Upper lobe of left lung (tissue), 6 donors: ENCODE data around the gene DSG2. TPM values are rescaled to one million over a fixed set of nuclear protein-coding genes. Genes with fewer than 3 reads are reported as not detected.
A peak's percentile ranks its signal among the peaks of the same experiment; 100 is the strongest.

Experiments
- ATAC-seq, 2 donors: fragments of 200-7000 bp; cut with Tn5 transposase; one replicate each; pipeline ENCODE4 v1.9.1; 2022; ENCODE audit warnings: mild to moderate bottlenecking in 2 of 2, moderate library complexity in 2 of 2; ENCODE audit not compliant: low FRiP score in 2 of 2
- DNase-seq, 2 donors: peaks; one replicate each; pipeline ENCODE4 v3.0.0-alpha.2; 2019 to 2020
- H3K27ac ChIP-seq, 4 donors: fragments of 200-600 bp; sonication (generic); one replicate each; pipeline ENCODE4 v1.5.1; 2016 to 2019
- H3K27me3 ChIP-seq, 4 donors: fragments of 200-600 bp; sonication (generic); one replicate each; pipeline ENCODE4 v1.5.1; 2017 to 2019
- H3K36me3 ChIP-seq, 4 donors: fragments of 200-600 bp; sonication (generic); one replicate each; pipeline ENCODE4 v1.5.1; 2016 to 2019
- H3K4me1 ChIP-seq, 4 donors: fragments of 200-600 bp; sonication (generic); one replicate each; pipeline ENCODE4 v1.5.1; 2018 to 2019
- H3K4me3 ChIP-seq, 4 donors: fragments of 200-600 bp; sonication (generic); one replicate each; pipeline ENCODE4 v1.5.1; 2017 to 2019; ENCODE audit warnings: mild to moderate bottlenecking in 2 of 4, moderate library complexity in 1 of 4
- H3K9me3 ChIP-seq, 4 donors: fragments of 200-600 bp; sonication (generic); one replicate each; pipeline ENCODE4 v1.5.1; 2018 to 2019
- EP300 ChIP-seq, 4 donors: sonication (generic); formaldehyde crosslinking; IDR thresholded peaks; one replicate each; pipeline ENCODE4 v1.5.1; 2017; ENCODE audit warnings: antibody characterized with exemption in 4 of 4, control low read depth in 2 of 4
- POLR2A ChIP-seq, 4 donors: fragments of 450-650 bp; IDR thresholded peaks; one replicate each; pipeline ENCODE4 v1.5.1; 2016 to 2017; ENCODE audit warnings: antibody characterized with exemption in 4 of 4, mild to moderate bottlenecking in 2 of 4
- POLR2AphosphoS5 ChIP-seq, 2 donors: sonication (generic); formaldehyde crosslinking; IDR thresholded peaks; one replicate each; pipeline ENCODE4 v1.5.1; 2017; ENCODE audit warnings: antibody characterized with exemption in 2 of 2
- WGBS, 2 donors: methylation state at CpG; one replicate each; pipeline ENCODE4 v1.1.5; 2017 to 2018; 5-methylcytosine and 5-hydroxymethylcytosine counted together
- total RNA-seq, 6 donors: library from RNA; depleted of rRNA in 4 of 6; stranded (reverse); fragments of >200 nt in 4 of 6; gene quantifications; one replicate each; pipeline versions ENCODE4 v1.1.0 to v1.2.1, GENCODE V29; 2016 to 2021
- TF ChIP-seq, protein P1 (sequence below), 6 experiments: fragments of 450-650 bp in 4 of 6; fragments of 200-600 bp in 2 of 6; sonication (generic) in 2 of 6; IDR thresholded peaks; one replicate each; pipeline ENCODE4 v1.5.1; 2016 to 2019; ENCODE audit warnings: antibody characterized with exemption in 6 of 6
- donor health status: DM: no; HTN: no; CAD: no; lungs with moderate emphysema.
- donor health status: DM: no; HTN: yes; CAD: no; lungs with severe emphysema.

Gene DSG2
- total RNA-seq, 6 donors from 2014 or later: 5.2 to 55.4 (median 26.8) TPM

DNA sequence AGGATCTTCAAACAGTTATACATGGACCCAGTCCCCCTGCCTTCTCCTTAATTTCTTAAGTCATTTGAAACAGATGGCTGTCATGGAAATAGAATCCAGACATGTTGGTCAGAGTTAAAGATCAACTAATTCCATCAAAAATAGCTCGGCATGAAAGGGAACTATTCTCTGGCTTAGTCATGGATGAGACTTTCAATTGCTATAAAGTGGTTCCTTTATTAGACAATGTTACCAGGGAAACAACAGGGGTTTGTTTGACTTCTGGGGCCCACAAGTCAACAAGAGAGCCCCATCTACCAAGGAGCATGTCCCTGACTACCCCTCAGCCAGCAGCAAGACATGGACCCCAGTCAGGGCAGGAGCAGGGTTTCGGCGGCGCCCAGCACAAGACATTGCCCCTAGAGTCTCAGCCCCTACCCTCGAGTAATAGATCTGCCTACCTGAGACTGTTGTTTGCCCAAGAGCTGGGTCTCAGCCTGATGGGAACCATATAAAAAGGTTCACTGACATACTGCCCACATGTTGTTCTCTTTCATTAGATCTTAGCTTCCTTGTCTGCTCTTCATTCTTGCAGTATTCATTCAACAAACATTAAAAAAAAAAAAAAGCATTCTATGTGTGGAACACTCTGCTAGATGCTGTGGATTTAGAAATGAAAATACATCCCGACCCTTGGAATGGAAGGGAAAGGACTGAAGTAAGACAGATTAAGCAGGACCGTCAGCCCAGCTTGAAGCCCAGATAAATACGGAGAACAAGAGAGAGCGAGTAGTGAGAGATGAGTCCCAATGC is 98.3 kb downstream of the DSG2 start:
- WGBS, 2 donors: 87 to 88% methylated on average over 9 of the region's 9 CpGs
- Histone ChIP-seq H3K36me3 (no peaks in the 10 kb centered on the region), H3K4me1 (no peaks in the 10 kb centered on the region), H3K27ac (no peak overlapping the region), H3K27me3 (no peaks in the 10 kb centered on the region), H3K9me3 (no peaks in the 10 kb centered on the region), H3K4me3 (no peak overlapping the region)
- DNase-seq (peak in 1 of 2 donors; percentile 37), ATAC-seq (no peak)
- no peak for TF ChIP-seq POLR2A (IDR thresholded peaks at IDR 0.05)
- TF ChIP-seq EP300 (IDR thresholded peaks at IDR 0.05): no peak
- TF ChIP-seq, protein P1, sequence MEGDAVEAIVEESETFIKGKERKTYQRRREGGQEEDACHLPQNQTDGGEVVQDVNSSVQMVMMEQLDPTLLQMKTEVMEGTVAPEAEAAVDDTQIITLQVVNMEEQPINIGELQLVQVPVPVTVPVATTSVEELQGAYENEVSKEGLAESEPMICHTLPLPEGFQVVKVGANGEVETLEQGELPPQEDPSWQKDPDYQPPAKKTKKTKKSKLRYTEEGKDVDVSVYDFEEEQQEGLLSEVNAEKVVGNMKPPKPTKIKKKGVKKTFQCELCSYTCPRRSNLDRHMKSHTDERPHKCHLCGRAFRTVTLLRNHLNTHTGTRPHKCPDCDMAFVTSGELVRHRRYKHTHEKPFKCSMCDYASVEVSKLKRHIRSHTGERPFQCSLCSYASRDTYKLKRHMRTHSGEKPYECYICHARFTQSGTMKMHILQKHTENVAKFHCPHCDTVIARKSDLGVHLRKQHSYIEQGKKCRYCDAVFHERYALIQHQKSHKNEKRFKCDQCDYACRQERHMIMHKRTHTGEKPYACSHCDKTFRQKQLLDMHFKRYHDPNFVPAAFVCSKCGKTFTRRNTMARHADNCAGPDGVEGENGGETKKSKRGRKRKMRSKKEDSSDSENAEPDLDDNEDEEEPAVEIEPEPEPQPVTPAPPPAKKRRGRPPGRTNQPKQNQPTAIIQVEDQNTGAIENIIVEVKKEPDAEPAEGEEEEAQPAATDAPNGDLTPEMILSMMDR (IDR thresholded peaks at IDR 0.05): no peak
- TF ChIP-seq POLR2AphosphoS5 (IDR thresholded peaks at IDR 0.05): no peak

DNA sequence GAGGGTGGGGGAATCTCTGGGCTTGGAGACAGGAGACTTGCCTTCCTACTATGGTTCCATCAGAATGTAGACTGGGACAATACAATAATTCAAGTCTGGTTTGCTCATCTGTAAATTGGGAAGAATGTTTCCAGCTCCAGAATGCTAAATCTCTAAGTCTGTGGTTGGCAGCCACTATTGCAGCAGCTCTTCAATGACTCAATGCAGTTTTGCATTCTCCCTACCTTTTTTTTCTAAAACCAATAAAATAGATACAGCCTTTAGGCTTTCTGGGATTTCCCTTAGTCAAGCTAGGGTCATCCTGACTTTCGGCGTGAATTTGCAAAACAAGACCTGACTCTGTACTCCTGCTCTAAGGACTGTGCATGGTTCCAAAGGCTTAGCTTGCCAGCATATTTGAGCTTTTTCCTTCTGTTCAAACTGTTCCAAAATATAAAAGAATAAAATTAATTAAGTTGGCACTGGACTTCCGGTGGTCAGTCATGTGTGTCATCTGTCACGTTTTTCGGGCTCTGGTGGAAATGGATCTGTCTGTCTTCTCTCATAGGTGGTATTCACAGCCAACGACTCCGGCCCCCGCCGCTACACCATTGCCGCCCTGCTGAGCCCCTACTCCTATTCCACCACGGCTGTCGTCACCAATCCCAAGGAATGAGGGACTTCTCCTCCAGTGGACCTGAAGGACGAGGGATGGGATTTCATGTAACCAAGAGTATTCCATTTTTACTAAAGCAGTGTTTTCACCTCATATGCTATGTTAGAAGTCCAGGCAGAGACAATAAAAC is 100.2 kb downstream of the DSG2 start:
- H3K27ac ChIP-seq: no peak overlapping the region
- DNase-seq (peak in 1 of 2 donors; percentile 56), ATAC-seq (no peak)
- H3K36me3 ChIP-seq: no peaks in the 10 kb centered on the region
- H3K27me3 ChIP-seq: no peaks in the 10 kb centered on the region
- WGBS, 2 donors: 91 to 95% methylated on average over 13 of the region's 13 CpGs
- no peak overlapping the region for H3K4me3 ChIP-seq
- TF ChIP-seq POLR2A (IDR thresholded peaks at IDR 0.05) (no peak), EP300 (IDR thresholded peaks at IDR 0.05) (no peak), POLR2AphosphoS5 (IDR thresholded peaks at IDR 0.05) (no peak)
- TF ChIP-seq, protein P1 (IDR thresholded peaks at IDR 0.05): no peak
- H3K4me1 ChIP-seq: no peaks in the 10 kb centered on the region
- no peaks in the 10 kb centered on the region for H3K9me3 ChIP-seq

Other genes starting within 250 kb of the DSG2 start
- not detected for gene DSG1, start 180.0 kb upstream of the DSG2 start, total RNA-seq
- gene DSG4, start 121.4 kb upstream of the DSG2 start, total RNA-seq: not detected
- gene DSG3, start 50.4 kb upstream of the DSG2 start, total RNA-seq: not detected
- 1 to 10 TPM in 1 of 6 donors, under 1 TPM in 1, not detected in 4; 0.86 to 2.4 TPM for gene TTR, start 93.7 kb downstream of the DSG2 start, total RNA-seq
- 1 to 10 TPM in 4 of 6 donors, under 1 TPM in 1, not detected in 1; 0.55 to 3.4 (median 1.8) TPM for gene B4GALT6, start 186.4 kb downstream of the DSG2 start, total RNA-seq